ENCODE data around the gene CRYGN.

DNA sequence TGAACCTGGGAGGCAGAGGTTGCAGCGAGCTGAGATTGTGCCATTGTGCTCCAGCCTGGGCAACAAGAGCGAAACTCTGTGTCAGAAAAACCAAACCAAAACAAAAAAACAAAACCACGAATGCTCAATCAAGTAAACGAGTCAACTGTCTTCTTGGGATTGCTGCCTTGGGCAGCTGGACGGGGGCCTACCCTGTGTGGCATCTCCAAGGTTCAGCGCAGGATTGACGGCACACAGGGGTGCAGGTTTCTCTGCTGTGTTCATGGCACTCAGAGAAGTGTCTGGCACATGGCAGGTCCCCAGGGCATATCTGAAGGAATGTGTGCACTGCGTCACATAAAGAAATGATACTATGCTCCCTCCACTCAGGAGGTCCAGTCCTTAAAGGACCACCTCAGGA is 25.2 kb upstream of the CRYGN start:
- TF ChIP-seq CTCF (IDR thresholded peaks at IDR 0.05) (no peak), POLR2A (IDR thresholded peaks at IDR 0.05) (no peak)

Measured in esophagus squamous epithelium (tissue), 4 donors.